ENCODE data around the gene BNIP5. TPM values are rescaled to one million over a fixed set of nuclear protein-coding genes. Genes with fewer than 3 reads are reported as not detected.

The BNIP5 gene
- total RNA-seq, 4 donors from 2014 or later, result not detected

DNA sequence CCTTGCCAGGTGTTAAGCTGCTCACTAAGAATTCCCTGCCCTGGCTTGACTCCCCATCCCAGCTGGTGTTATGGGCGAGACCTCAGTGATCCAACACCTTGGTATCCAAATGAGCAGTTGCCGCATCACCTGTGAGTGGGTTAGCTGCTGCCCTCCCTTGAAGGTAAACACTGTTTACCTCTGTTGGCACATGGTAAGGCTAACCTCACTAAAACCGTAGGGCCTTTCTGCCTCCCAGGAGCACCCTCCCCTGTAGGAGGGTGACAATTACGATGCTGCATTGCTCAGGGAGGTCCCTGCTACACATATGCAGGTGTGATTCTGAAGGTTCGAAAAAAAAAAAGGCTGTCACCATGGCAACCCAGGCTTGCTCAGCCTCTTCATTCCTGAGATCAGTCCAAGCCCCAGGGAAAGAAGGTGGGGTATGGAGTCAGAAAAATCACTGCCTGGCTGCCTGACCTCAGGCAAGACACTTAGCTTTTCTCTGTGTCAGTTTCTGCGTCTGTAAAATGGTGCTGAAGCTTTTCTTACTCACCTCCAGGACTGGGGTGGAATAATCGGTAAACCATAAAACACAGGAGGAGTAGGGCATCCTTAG lies 47.3 kb downstream of the BNIP5 start:
- Histone ChIP-seq H3K27ac (replicated peaks in 1 of 4) (no peak overlapping the region), H3K36me3 (no peaks in the 10 kb centered on the region), H3K9me3 (no peaks in the 10 kb centered on the region), H3K27me3 (peaks cover 0 to 54% (median 0%) of the 10 kb centered on the region in 4 donors), H3K4me1 (no peaks in the 10 kb centered on the region), H3K4me3 (no peak overlapping the region)
- 87% methylated on average over 7 of the region's 7 CpGs for WGBS
- no peak for DNase-seq (ENCODE audit: extremely low spot score)
- intact Hi-C loops (cut with DNase I), result no loop called here
- TF ChIP-seq POLR2A (IDR thresholded peaks at IDR 0.05; ENCODE audit: low read depth) (no peak), POLR2AphosphoS5 (IDR thresholded peaks at IDR 0.05) (no peak), EP300 (IDR thresholded peaks at IDR 0.05) (no peak)
- TF ChIP-seq, protein P1, sequence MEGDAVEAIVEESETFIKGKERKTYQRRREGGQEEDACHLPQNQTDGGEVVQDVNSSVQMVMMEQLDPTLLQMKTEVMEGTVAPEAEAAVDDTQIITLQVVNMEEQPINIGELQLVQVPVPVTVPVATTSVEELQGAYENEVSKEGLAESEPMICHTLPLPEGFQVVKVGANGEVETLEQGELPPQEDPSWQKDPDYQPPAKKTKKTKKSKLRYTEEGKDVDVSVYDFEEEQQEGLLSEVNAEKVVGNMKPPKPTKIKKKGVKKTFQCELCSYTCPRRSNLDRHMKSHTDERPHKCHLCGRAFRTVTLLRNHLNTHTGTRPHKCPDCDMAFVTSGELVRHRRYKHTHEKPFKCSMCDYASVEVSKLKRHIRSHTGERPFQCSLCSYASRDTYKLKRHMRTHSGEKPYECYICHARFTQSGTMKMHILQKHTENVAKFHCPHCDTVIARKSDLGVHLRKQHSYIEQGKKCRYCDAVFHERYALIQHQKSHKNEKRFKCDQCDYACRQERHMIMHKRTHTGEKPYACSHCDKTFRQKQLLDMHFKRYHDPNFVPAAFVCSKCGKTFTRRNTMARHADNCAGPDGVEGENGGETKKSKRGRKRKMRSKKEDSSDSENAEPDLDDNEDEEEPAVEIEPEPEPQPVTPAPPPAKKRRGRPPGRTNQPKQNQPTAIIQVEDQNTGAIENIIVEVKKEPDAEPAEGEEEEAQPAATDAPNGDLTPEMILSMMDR (IDR thresholded peaks at IDR 0.05), result no peak

DNA sequence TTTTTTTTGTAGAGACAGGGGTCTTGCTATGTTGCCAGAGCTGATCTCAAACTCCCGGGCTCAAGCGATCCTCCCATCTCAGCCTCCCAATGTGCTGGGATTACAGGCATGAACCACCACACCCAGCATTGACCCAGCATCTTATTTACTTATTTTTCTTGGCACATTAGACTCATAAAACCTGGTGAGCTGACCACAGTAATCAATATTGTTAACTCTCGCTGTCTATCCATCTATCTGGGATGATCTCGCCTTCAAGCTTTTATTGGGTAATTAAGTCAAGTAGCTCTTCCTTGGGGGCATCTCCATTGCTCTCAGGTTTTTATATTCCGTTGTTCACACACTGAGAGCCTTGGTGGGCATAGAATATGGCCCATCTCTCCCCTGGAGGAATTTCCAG lies 49.8 kb downstream of the BNIP5 start:
- DNase-seq (ENCODE audit: extremely low spot score), result no peak
- no peak for TF ChIP-seq POLR2A (IDR thresholded peaks at IDR 0.05; ENCODE audit: low read depth)
- TF ChIP-seq, protein P1 (IDR thresholded peaks at IDR 0.05), result no peak
- TF ChIP-seq POLR2AphosphoS5 (IDR thresholded peaks at IDR 0.05), result no peak
- no peak for TF ChIP-seq EP300 (IDR thresholded peaks at IDR 0.05)
- Histone ChIP-seq H3K4me1 (no peaks in the 10 kb centered on the region), H3K27me3 (peaks cover 0 to 59% (median 0%) of the 10 kb centered on the region in 4 donors), H3K36me3 (no peaks in the 10 kb centered on the region), H3K9me3 (no peaks in the 10 kb centered on the region), H3K4me3 (no peak overlapping the region), H3K27ac (replicated peaks in 1 of 4) (no peak overlapping the region)
- intact Hi-C loops (cut with DNase I), result no loop called here
- 69% methylated on average over 5 of the region's 5 CpGs for WGBS

DNA sequence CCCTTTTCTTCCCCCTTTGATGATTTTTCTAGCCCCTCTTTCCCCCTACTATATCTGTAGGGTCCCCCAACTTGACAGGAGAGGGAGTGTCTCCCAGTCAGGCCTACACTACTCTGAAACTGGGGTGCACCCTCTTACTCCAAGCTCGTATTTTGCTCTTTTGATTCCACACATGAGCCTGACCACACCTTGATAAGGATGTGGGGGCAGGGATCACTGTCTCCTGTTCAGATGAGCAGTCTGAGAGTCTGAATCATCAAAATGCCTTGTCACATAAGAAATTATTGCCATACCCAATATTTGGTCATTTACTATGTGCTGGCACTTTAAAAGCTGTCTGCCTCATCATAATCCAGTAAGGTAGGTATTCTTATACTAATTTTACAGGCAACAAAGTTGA lies 50.9 kb downstream of the BNIP5 start:
- no peak overlapping the region for H3K4me3 ChIP-seq
- WGBS, result 86% methylated on average over 1 of the region's 1 CpG
- TF ChIP-seq POLR2AphosphoS5 (IDR thresholded peaks at IDR 0.05) (no peak), POLR2A (IDR thresholded peaks at IDR 0.05; ENCODE audit: low read depth) (no peak), EP300 (IDR thresholded peaks at IDR 0.05) (no peak)
- TF ChIP-seq, protein P1 (IDR thresholded peaks at IDR 0.05), result no peak
- no peak for DNase-seq (ENCODE audit: extremely low spot score)
- no peaks in the 10 kb centered on the region for H3K9me3 ChIP-seq
- H3K4me1 ChIP-seq, result no peaks in the 10 kb centered on the region
- no peak overlapping the region for H3K27ac ChIP-seq (replicated peaks in 1 of 4)
- intact Hi-C loops (cut with DNase I), result no loop called here
- no peaks in the 10 kb centered on the region for H3K36me3 ChIP-seq
- H3K27me3 ChIP-seq, result peaks cover 0 to 55% (median 0%) of the 10 kb centered on the region in 4 donors

DNA sequence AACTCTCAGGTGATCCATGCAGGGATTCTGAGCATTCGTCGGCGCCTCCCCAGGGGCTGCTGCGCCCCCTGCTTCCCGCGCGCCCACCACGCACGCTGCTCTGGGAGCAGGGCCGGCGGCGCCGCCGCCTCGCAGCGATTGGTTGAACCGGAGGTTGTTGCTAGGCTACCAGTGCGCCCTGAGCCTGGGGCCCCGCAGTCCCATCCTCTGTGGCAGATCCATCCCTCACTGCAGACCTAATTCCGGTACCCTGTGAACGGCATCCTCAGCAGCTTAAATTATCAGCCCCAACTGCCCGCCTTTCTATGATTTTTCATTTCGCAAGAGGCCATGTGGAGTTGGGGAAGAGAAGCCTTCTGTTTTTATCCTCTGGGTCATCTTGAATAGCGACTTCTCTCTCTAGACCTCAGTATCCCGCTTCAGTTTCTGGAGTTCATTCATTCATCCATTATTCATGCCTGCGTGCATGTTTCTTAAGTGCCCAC lies 51.5 kb downstream of the BNIP5 start:
- WGBS, result 41% methylated on average over 8 of the region's 26 CpGs
- Histone ChIP-seq H3K4me1 (no peaks in the 10 kb centered on the region), H3K36me3 (no peaks in the 10 kb centered on the region), H3K4me3 (no peak overlapping the region), H3K9me3 (no peaks in the 10 kb centered on the region), H3K27me3 (peaks cover 0 to 60% (median 0%) of the 10 kb centered on the region in 4 donors), H3K27ac (replicated peaks in 1 of 4) (no peak overlapping the region)
- intact Hi-C loops (cut with DNase I), result no loop called here
- TF ChIP-seq POLR2A (IDR thresholded peaks at IDR 0.05; ENCODE audit: low read depth), result no peak
- no peak for TF ChIP-seq POLR2AphosphoS5 (IDR thresholded peaks at IDR 0.05)
- TF ChIP-seq EP300 (IDR thresholded peaks at IDR 0.05), result no peak
- TF ChIP-seq, protein P1 (IDR thresholded peaks at IDR 0.05), result no peak
- no peak for DNase-seq (ENCODE audit: extremely low spot score)

DNA sequence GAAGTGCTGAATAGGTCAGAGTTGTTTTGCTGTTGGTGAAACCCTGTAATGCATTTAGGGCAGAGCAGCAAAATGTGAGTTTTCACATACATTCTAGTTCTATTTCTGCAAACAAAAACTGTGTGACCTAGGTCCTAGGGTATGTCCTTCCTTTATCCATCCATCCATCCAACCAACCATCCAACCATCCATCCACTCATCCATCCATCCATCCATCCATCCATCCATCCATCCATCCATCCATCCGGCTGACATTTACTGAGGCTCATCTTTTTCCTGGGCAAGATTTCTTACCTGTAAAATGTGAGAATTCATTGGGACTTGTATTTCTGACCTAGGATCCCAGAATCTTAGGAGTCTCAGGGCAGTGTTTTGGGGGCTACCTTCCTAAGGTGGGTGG lies 52.3 kb downstream of the BNIP5 start:
- no peaks in the 10 kb centered on the region for H3K36me3 ChIP-seq
- intact Hi-C loops (cut with DNase I), result no loop called here
- H3K9me3 ChIP-seq, result no peaks in the 10 kb centered on the region
- H3K27me3 ChIP-seq, result peaks cover 0 to 62% (median 0%) of the 10 kb centered on the region in 4 donors
- WGBS, result 91% methylated on average over 1 of the region's 1 CpG
- TF ChIP-seq POLR2A (IDR thresholded peaks at IDR 0.05; ENCODE audit: low read depth), result no peak
- no peak for TF ChIP-seq EP300 (IDR thresholded peaks at IDR 0.05)
- TF ChIP-seq, protein P1 (IDR thresholded peaks at IDR 0.05), result no peak
- TF ChIP-seq POLR2AphosphoS5 (IDR thresholded peaks at IDR 0.05), result no peak
- no peak for DNase-seq (ENCODE audit: extremely low spot score)
- H3K4me3 ChIP-seq, result no peak overlapping the region
- no peaks in the 10 kb centered on the region for H3K4me1 ChIP-seq
- H3K27ac ChIP-seq (replicated peaks in 1 of 4), result no peak overlapping the region

Measured in esophagus muscularis mucosa (tissue), 4 donors.